PC-3 (cell line): ENCODE measurements around the gene TEPSIN.

Experiments used
- EZH2 ChIP-seq: fragments of 300-600 bp; sonication (generic); IDR thresholded peaks from one replicate; pipeline ENCODE4 v1.6.1; 2017; ENCODE audit warnings: antibody characterized with exemption, mild to moderate bottlenecking, low read length; ENCODE audit not compliant: unreplicated experiment
- EZH2phosphoT487 ChIP-seq: fragments of 300-600 bp; sonication (generic); IDR thresholded peaks from 2 replicates; pipeline ENCODE4 v1.6.1; 2018; ENCODE audit warnings: mild to moderate bottlenecking, antibody characterized with exemption, low read length, borderline replicate concordance
- TF ChIP-seq, protein P1 (sequence below): fragments of 300-600 bp; sonication (generic); conservative IDR thresholded peaks from 2 replicates; pipeline ENCODE4 v1.5.1; 2017; ENCODE audit warnings: antibody characterized with exemption, low read depth, mild to moderate bottlenecking, low read length

DNA sequence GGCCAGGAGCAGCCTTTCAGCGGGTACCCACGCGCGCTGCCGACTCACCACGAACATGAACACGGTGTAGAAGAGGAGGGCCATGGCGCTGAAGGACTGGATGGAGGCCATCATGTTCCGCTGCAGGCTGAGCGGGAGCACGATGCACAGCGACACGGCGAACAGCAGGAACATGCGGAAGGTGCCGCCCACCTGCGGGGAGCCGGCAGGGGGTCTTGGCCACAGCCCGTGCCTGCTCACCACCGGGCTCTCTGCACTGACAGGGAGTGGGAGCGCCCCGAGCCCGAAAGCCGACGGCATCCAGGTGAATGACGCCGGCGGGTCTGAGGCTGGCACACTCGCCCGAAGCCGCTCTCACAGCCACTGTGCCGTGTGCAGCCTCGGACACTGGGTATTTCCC, 43.3 kb upstream of the TEPSIN start:
- TF ChIP-seq EZH2phosphoT487 = no peak
- TF ChIP-seq, protein P1, sequence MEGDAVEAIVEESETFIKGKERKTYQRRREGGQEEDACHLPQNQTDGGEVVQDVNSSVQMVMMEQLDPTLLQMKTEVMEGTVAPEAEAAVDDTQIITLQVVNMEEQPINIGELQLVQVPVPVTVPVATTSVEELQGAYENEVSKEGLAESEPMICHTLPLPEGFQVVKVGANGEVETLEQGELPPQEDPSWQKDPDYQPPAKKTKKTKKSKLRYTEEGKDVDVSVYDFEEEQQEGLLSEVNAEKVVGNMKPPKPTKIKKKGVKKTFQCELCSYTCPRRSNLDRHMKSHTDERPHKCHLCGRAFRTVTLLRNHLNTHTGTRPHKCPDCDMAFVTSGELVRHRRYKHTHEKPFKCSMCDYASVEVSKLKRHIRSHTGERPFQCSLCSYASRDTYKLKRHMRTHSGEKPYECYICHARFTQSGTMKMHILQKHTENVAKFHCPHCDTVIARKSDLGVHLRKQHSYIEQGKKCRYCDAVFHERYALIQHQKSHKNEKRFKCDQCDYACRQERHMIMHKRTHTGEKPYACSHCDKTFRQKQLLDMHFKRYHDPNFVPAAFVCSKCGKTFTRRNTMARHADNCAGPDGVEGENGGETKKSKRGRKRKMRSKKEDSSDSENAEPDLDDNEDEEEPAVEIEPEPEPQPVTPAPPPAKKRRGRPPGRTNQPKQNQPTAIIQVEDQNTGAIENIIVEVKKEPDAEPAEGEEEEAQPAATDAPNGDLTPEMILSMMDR = no peak
- no peak for TF ChIP-seq EZH2
